Activated CD4-positive, alpha-beta T cell treated with anti-CD3 and anti-CD28 coated beads, Interleukin-10, Interleukin-2, amounts not matched to agents 100 ng/mL and 50 ng/mL, durations not matched to agents 16 hours and 8 hours (primary cell): ENCODE measurements around the gene CBFA2T3.

Source experiments
- DNase-seq: peaks from one replicate; pipeline ENCODE4 v3.0.0-alpha.2; 2020

CBFA2T3 gene

GRCh38 chr16:88885693-88886280 is 91.2 kb downstream of the CBFA2T3 start:
- DNase-seq, result no peak

DNA sequence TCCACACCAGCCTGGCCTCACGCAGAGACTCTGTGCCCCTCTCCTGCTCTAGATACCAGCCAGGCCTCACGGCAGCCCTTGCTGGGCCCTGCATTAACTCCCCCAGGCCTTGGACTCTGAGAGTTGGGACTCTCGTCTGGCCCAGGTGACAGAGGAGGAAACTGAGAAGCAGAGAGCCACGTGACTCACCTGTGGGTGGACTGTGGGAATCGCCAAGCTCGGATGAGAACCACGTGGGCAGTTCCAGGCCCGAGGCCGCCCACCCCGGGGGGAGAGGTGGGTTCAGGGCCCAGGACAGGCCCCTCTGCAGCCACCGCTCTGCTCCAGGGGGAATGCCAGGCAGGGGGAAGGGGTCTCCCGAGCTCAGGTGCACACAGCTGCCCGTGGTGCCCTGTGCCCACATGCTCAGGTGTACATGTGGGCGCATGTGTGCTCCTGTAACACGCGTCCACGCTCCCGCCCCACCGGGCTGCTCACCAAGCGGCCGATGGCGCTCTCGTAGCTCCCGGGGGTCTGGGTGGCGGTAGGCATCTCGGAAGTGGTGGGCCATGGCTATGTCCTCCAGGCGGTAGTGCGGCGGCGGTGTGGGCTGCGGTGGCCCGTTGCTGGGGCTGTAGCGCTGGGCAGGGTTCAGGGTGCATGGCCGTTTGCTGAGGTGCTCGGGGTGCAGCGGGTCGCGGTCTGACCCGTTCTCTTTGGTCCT is 92.3 kb downstream of the CBFA2T3 start:
- DNase-seq, result no peak

GRCh38 chr16:88883946-88884345 is 93.1 kb downstream of the CBFA2T3 start:
- DNase-seq, result no peak

- no peak for DNase-seq
These were observed 93.7 kb downstream of the CBFA2T3 start for GRCh38 chr16:88883117-88883895.

GRCh38 chr16:88882358-88883030 is 94.5 kb downstream of the CBFA2T3 start:
- no peak for DNase-seq

- DNase-seq, result no peak
These were observed 95.2 kb downstream of the CBFA2T3 start for GRCh38 chr16:88881675-88882357.

GRCh38 chr16:88881007-88881615 is 95.9 kb downstream of the CBFA2T3 start:
- DNase-seq, result no peak

- no peak for DNase-seq
These were observed 96.6 kb downstream of the CBFA2T3 start for GRCh38 chr16:88880226-88881006.

GRCh38 chr16:88879788-88880055 is 97.3 kb downstream of the CBFA2T3 start:
- no peak for DNase-seq

- DNase-seq, result no peak
These were observed 97.8 kb downstream of the CBFA2T3 start for GRCh38 chr16:88878967-88879787.

DNA sequence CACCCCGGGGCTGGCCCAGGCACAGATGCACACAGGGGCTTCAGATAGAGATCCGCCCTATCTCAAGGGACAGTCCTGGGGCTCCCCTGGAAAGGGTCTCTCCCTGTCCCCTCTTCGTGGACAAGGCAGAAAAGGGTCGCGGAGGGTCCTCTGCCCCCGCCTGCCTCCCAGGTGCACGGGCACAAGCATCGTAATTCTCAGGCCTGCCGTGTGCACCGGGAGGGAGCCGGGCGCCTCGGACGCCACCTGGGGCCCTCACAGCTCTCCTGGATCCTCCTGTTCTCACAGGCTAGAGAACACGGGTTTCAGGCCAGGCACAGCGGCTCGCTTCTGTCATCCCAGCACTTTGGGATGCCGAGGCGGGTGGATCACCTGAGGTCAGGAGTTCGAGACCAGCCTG is 98.7 kb downstream of the CBFA2T3 start:
- no peak for DNase-seq

GRCh38 chr16:88877564-88878289 is 99.3 kb downstream of the CBFA2T3 start:
- no peak for DNase-seq

DNA sequence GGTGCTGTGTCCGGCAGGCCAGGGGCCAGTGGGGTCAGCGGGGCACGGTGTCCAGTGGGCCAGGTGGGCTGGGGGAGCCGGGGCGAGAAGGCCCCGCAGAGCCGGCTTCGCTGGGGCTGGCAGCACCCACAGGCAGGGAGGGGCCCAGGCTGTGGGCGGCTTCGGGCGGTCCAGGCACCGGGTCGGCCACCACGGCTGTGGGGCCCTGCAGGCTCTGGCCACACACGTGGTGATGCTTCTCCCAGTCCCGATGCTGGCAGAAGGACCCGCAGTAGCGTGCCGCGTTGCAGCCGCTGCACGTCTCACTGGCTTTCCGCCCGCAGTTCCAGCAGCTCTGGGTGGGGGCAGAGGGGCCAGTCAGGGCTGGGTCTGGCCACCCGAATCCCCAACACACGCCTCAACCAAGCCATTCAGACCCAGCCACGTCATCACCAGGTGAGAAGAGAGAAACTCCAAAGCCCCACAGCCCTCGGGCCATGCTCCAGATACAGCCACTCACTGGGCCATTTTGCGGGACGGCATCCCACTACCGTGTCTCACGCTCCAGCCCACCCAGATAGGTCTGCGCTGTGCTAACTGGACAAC is 100.0 kb downstream of the CBFA2T3 start:
- DNase-seq, result no peak

DNA sequence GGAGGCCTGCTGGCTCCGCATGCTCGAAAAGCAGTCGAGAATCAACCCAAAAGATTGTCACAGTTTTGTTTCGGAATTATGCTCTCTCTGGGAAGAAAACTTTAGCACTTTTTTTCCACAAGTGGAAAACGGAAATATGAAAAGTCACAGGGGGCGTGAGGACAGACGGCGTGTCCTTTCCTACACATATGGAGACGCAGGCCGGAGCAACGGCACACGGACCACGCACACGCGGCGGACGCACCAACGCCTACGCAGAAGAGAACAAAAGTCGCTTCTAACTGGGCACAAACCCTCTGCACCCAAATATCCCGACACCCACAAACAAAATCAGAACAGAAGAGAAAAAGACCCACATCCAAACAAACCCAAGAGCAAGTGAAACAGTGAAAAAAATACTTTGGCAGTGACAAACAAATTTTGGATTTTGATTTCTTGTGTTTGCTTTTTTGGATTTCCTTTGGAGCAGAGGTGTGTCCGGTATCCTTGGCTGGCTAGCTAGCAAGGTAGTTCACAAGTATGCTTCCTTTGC is 101.2 kb downstream of the CBFA2T3 start:
- no peak for DNase-seq

DNA sequence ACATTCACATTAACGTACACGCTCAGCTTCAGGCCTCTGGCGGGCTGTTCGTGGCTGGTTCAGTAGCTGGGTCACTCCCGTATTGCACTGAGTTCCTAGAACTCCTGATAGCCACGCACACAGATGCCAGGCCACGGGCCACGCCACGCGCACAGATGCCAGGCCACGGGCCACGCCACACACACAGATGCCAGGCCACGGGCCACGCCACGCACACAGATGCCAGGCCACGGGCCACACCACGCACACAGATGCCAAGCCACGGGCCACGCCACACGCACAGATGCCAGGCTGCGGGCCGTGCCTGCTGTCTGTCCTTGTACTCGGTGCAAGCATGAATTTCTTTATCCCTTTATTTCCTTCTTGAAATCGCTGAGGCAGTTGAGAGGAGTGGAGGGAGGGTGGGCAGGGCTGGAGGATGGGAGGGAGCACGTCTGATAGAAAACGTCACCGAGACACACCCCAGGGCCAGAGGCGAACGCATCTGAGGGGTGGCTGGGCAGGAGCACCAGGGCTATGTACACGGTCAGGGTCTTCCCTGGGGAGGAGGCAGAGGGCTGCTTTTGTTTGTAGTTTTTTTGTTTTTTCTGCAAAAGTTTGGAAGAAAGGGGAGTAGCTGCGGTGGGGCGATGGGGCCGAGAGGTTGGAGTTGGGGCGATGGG is 101.9 kb downstream of the CBFA2T3 start:
- no peak for DNase-seq

GRCh38 chr16:88872650-88873331 is 104.2 kb downstream of the CBFA2T3 start:
- no peak for DNase-seq

DNA sequence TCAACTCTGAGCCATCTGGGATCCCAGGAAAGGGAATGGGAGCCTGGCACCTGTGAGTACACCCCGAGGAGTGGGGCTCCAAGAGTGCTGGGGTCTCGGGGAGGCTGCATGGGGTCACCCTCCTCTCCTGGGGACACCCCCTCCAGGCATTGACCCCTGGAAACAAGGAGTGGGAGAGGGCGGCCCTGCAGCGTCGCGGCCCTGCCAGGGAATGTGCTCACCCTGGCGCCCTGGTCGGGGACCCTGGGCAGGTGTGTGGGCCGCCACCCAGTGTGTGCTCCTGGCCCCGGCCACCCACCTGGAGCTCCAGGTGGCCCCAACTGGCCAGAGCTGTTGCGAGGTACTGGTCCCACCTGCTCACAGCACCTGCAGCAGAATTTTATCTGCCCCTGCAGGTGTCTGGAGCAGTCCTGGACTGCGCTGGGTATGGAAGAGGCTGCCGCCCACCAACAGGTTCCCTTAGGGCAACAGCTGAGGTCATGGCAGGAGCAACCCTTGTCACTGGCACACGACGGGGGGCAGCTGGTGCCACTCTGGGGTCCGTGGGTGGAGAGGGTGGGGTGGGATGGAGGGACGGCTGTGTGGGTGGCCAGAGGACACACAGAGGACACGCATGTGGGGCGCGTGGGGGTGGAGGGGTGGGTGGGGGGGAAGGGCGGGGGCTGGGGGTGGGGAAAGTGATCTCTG is 105.1 kb downstream of the CBFA2T3 start:
- no peak for DNase-seq

DNA sequence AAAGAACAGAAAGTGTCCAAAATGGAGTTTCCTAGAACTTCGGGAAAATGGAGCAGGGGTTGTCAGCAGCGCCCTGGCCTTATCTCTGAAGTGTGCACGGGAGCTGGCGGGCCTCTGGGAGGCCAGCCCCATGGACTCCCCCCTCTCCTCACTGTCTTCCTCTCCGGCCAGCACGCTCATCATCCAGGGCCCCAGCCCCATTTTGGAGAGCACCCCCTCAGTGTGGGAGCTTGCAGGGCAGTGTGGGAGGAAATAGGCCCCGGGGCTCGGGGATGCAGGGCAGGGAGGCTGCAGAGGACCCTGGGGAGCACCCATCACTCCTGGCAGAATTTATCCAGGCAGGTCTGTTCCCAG is 105.7 kb downstream of the CBFA2T3 start:
- no peak for DNase-seq
